Measurements from ENCODE around the gene SPSB3.
A peak's percentile ranks its signal among the peaks of the same experiment; 100 is the strongest.

SPSB3 gene

DNA sequence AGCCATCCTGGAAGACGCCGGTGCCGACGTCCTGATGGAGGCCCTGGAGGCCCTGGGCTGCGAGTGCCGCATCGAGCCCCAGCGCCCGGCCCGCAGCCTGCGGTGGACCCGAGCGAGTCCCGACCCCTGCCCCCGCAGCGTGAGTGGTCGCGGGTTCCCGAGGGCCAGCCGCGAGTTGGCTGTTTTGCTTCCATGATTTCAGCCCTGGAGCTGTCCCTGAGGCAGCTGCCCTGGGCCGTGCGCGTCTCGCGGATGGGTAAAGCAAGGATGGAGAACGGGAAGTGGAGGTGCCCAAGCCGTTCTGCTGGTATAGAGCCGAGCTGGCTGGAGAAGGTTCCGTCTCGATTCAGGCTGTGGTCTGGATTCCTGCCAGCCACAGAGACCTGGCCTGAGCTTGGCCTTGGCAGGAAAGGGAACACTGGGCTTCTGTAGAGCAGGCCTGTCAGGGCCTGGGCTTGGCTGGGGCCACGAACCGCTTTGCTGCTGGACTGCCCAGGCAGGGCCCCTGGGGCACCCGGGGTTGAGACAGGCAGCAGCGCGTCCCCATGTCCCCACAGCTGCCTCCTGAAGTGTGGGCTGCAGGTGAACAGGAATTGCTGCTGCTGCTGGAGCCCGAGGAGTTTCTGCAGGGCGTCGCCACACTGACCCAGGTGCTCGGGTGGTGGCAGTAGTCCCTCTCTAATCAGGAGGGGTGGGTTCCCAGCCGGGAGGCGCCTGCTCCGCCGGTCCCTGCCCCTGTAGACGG lies 8.5 kb downstream of the SPSB3 start:
- no peak for DNase-seq

DNA sequence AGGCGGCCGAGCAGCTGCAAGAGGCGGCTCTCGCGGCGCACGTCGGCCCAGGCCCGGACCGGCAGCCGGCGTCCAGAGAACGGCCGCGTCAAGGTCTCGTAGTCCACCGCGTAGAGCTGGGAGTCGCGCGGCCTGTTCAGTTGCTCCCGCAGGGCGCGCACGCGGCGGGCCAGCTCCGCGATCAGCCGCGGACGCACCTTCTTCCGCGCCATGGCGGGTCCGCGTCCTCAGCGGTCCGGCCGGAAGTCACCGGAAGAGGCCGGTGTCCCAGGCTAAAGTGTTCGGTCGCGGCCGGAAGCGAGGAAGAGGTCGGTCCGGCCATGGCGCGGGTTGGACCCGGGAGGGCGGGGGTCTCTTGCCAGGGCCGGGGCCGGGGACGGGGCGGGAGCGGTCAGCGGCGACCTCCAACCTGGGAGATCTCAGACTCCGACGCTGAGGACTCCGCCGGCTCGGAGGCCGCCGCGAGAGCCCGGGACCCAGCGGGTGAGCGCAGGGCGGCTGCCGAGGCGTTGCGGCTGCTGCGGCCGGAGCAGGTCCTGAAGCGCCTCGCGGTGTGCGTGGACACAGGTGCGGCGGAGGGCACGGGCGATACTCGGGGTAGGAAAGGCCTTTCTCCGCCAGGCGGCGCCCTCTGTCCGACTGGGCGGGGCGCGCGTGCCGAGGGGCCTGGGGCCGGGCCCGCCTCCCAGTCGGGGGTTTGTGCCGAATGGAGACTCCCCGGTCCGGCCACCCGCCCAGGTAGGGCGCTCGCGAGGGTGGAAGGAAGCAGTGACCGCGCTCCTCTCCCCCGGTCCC lies 9.3 kb downstream of the SPSB3 start, which contains the start of gene MRPS34:
Gene MRPS34, minus strand, starts transcription at position 227 of the 795 bp plus-strand sequence. Its CDS starts 15 bp downstream, at position 212.
- DNase-seq: peak; percentile 86

DNA sequence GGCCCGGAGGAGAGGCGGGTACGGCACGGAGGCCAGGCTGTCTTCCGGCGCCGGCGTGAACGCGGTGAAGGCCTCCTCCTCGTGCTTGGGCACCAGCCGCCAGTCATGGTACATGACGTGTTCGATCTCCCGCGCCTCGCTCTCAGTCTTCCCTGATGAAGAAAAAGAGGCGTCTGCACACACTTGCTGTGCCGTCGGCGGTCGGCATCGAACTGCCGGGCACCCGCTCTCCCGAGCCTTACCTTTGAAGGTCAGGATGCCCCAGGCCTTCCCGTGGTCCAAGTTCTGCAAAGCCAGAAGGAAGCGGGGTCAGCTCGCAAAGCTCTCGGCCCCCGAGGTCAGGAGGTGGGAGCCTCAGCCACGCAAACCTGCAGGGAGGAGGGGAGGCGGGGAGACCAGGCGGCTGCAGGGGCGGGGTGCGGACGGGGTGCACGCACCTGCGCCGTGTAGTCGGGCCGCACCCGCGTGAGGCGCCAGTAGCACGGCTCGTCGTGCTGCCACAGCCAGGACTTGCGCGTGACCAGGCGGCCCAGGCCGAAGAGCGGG lies 9.9 kb downstream of the SPSB3 start, which contains the start of gene EME2:
Gene EME2, plus strand, starts transcription at position 449 of the 546 bp plus-strand sequence. CDS start 418 bp downstream, outside the sequence.
- DNase-seq: peak; percentile 61

DNA sequence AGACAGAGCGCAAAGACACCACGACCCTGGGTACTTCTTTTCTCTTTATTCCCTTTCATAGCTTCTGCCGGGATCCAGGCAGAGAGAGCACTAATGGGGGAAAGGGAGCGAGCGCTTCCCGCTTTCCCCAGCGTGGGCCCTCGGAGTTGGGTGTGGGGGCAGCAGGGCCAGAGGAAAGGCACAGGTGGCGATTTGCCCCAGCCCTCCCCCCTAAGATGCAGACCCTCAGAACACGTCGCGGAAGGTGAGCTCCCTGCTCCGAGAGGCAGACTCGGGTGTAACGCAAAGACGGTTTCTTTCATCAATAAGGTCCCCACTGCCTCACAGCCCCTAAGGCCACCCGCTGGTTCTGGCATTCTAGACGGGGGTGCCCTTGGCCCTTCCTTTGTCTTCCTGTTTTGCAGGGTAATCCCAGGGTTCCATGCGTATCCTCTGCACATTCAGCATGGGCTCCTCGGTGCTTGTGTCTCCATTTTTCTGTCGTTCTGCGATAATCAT lies 10.5 kb downstream of the SPSB3 start:
- no peak for DNase-seq

DNA sequence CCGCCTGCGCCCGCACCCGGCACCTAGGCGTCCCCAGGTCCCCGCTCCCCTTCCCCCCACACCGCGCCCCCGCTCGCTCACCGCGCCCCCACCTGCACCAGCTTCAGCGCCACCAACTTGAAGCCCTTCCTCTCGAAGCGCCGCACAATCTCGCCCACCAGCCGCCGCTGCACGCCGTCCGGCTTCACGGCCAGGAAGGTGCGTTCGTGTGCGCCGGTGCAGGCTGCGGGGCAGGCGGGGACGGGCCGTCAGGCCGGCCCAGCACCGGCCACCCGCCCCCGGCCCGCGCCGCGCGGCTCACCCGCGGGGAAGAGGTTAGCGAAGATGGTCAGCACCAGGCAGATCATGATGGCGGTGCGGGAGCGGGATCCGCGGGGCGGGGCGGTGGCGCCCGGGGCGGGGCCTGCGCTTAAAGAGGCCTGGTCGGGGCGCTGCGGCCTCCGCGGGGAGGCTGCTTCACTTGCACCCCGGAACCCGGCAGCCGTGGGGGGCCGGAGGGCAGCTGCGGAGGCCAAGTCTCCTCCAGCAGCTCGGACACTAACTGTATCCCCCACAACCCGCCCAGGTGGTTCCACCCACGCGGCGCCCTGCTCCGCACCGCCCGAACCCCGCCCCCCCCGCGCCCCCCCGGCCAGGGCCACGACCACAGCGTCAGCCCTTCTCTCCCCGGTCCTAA lies 11.0 kb downstream of the SPSB3 start, which contains the start of gene NME3:
Gene NME3, minus strand, starts transcription at position 356 of the 676 bp plus-strand sequence. Its CDS starts 9 bp downstream, at position 347.
- peak; percentile 86 for DNase-seq

DNA sequence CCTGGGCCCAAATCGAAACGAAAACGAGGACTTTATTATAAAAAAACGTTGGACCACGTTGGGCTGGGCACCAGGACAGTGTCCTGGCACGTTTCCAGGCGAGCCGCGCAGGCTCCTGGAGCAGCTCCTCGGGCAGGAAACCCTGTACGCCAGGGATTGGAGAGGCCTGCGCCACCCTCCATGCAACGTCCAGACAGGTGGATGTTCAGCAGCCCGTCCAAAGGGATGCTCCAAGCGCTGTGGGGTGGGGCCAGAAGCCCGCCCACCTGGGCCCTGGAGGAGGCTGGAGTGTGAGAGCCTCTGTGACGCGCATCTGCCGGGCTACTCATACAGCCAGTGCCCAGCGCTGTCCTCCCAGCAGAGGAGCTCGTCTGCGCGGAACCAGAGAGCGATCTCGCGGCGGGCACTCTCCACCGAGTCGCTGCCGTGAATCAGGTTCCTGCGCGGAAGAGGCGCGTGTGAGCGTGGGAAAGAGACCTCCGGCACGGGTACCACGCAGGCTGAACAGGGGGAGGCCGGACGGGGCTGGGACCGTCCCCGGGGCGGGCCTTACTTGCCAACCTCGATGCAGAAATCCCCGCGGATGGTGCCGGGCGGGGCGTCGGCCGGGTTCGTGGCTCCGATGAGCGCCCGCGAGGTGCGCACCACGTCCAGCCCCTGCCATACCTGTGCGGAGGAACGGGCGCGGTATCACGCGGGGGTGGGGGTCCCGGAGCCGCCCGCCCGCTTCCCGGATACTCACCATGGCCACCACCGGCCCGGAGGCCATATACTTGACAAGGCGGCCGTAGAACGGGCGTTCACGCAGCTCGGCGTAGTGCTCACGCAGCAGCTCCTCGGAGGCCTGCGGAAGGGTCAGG lies 11.8 kb downstream of the SPSB3 start:
- peak; percentile 64 for DNase-seq

DNA sequence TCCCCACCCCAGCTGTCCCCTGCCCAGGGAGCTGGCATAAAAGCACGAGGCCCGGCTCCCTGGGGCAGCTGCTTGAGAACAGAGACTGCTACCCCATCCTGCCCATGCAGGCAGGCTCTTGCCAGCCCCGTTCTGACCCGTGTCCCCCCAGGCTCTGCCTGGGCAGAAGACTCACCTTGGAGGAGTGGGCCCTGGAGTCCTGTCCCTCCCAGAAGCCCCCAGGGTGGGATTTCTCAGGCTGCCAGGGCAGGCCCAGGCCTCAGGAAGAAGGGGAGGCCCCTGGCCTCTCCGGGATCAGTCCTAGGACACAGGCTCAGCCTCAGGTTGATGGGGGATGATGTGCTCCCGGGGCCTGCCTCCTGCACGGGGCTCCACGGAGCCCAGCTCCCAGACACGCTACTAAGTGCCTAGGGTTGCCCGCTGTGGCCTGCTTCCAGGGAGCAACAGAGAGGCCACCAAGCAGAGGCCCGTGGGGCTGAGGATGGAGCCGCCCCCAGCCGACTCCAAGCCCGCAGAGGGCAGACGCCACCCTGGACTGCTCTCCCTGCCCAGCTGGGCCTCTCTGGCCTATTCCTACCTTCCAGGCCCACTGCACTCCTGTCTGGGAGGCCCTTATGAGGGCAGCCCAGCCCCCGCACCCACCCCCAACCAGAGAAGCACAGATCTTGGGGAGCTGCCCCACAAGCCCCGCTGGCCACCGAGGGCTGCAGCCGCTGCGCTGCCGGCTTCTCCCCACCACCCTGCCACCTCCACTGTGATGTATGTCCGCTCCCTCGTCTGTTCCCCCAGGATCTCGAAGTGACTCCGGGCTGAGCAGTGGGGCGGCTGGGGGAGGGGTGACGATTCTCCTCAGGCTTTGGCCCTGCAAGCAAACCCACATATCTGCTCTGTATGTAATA lies 12.7 kb downstream of the SPSB3 start:
- no peak for DNase-seq

DNA sequence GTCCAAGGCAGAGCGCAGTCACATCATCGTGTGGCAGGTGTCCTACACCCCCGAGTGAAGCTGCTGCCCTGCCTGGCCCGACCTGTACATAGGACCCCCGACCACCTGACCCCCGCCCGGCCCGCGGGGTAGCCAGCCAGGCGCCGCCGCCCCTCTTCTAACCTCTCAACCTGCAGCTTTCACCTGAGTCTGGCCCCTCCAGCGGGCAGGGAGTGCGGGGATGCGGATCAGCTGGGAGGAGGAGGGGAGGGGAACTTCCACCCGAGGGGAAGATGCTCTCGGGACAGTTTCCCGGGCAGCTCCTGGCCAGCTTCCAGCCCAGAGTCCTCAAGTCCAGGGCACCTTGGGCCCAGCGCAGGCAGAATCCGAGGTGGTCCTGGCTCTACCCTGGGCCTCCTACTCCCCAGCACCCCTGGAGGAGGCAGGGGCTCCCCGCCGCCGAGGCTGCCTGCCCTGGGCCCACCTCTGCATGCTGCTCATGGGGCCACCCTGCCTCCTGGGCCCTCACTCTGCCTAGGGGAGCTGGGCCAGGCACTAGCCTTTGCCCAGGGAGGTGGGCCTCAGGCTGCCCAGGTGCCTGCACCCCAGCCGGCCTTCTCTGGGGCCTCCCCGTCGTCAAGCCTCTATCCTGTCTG lies 13.5 kb downstream of the SPSB3 start:
- DNase-seq: no peak

DNA sequence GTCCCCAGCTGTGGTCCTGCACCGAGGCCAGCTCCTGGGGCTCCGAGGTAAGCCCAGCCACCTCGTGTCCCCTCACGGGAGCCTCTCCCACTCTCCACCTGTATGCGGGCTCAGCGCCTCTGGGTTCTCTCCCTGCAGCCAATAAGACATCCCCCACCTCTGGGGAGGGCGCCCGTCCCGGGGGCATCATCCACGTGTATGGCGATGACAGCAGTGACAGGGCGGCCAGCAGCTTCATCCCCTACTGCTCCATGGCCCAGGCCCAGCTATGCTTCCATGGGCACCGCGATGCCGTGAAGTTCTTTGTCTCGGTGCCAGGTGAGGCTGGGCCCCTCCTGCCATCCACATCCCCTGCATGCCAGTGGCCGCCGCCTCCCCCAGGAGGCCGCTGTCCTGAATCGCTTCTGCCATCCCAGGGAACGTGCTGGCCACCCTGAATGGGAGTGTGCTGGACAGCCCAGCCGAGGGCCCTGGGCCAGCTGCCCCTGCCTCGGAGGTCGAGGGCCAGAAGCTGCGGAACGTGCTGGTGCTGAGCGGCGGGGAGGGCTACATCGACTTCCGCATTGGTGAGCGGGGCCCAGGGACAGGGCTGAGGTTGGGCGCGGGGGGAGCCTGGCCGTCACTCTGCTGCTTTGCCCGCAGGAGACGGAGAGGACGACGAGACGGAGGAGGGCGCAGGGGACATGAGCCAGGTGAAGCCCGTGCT lies 14.2 kb downstream of the SPSB3 start:
- no peak for DNase-seq

DNA sequence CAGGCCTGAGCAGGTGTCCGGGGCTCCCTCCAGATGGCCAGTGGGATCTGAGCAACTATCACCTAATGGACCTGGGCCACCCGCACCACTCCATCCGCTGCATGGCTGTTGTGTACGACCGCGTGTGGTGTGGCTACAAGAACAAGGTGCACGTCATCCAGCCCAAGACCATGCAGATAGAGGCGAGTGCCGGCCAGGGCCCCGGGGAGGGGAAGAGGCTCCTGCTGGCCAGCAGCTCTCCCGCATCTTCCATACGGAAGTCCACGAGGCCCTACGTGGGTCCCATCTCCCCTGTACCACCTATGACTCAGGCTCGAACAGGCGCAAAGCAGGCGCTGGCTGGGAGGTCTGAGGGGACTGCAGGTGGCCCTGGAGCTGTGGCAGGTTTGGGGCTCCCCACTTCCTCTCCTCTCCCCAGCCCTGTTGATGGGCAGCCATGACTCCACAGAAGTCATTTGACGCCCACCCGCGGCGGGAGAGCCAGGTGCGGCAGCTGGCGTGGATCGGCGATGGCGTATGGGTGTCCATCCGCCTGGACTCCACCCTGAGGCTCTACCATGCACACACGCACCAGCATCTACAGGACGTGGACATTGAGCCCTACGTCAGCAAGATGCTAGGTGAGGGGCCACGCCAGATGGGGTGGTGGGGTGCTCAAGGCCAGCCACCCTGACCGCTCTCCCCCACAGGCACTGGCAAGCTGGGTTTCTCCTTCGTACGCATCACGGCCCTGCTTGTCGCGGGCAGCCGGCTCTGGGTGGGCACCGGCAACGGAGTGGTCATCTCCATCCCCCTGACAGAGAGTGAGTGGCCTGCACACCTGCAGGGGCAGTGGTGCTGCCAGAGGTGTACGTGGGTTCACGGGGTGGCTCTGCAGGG lies 15.0 kb downstream of the SPSB3 start:
- DNase-seq: no peak

DNA sequence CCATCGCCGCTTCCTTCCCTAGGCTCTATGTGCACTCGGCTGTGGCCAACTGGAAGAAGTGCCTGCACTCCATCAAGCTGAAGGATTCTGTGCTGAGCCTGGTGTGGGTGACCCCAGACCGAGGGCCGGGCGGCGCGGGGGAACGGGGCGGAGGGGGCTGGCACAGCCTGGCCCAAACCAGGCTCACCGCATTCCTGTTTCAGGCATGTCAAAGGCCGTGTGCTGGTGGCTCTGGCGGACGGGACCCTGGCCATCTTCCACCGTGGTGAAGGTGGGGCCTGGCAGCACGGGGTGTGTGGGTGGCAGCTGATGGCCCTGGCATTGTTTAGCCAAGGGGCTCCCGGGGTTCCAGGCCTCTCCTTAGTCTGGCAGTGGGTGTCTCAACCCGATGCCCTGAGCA lies 15.7 kb downstream of the SPSB3 start:
- DNase-seq: no peak

DNA sequence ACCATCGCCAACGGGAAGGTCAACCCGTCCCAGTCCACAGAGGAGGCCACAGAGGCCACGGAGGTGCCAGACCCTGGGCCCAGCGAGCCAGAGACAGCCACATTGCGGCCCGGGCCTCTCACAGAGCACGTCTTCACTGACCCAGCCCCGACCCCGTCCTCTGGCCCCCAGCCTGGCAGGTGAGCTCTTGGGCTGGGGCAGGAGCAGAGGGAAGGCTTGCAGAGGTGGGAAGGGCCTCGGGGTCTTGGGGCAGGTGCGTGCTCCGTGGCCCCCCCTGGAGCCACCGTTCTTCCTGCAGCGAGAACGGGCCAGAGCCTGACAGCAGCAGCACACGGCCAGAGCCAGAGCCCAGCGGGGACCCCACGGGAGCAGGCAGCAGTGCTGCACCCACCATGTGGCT lies 16.1 kb downstream of the SPSB3 start:
- no peak for DNase-seq

DNA sequence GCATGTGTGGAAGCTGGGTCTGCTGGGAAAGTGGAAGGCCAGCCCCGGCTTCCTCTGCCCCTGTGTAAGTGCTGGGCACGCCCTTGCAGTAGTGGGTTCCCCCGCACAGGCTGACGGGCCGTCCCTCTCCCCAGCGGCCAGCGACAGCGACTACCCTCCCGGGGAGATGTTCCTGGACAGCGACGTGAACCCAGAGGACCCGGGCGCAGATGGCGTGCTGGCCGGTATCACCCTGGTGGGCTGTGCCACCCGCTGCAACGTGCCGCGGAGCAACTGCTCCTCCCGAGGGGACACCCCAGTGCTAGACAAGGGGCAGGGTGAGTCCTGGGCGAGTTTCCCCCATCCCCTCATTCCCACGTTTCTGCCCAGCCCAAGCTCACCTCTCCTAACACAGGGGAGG lies 16.5 kb downstream of the SPSB3 start:
- no peak for DNase-seq

DNA sequence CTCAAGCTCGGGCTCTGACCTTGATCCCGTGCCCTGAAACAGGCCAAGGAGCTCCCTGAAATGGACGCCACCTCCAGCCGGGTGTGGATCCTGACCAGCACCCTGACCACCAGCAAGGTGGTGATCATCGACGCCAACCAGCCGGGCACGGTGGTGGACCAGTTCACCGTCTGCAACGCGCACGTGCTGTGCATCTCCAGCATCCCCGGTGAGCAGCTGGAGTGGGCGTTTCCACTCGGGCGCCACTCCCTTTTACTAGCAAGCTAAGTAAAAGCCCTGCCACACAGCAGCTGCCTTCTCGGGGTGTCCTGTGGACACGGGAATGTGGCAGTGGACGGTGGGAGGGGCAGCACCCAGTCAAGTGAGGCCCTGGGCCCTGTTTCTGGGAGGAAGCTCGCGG lies 17.4 kb downstream of the SPSB3 start:
- DNase-seq: no peak

DNA sequence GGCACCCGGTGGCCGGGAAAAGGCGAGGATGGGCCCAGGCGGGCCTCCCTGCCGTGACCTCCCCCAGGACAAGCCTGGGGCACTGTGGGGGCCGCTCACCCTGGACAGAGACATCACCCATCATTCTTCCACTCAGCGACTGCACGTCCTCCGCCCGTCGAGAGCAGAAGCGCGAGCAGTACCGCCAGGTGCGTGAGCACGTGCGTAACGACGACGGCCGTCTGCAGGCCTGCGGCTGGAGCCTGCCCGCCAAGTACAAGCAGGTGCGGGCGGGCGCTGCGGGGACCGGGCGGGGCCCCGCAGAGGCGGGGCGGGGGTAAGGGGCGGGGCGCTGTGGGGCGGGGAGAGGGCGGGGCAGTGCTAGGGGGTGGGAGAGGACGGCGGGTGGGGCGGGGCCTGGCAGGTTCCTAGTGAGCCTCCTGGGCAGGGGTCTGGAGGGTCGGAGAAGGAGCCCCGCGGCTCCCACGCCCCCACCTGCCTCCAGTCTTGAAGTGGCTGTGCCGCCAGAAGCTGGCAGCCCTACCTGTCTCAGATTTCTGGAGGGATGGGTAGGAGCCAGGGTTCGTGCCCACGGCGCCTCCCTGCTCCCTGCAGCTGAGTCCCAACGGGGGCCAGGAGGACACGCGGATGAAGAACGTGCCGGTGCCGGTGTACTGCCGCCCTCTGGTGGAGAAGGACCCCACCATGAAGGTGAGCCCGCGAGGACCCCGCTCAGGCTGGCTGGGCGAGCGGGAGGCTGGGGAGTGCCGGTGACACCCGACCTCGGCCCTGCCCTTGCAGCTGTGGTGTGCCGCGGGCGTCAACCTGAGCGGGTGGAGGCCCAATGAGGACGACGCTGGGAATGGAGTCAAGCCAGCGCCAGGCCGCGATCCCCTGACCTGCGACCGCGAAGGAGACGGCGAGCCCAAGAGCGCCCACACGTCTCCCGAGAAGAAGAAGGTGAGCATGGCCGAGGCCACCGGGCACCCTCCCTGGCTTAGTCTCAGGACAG lies 18.6 kb downstream of the SPSB3 start:
- DNase-seq: no peak

DNA sequence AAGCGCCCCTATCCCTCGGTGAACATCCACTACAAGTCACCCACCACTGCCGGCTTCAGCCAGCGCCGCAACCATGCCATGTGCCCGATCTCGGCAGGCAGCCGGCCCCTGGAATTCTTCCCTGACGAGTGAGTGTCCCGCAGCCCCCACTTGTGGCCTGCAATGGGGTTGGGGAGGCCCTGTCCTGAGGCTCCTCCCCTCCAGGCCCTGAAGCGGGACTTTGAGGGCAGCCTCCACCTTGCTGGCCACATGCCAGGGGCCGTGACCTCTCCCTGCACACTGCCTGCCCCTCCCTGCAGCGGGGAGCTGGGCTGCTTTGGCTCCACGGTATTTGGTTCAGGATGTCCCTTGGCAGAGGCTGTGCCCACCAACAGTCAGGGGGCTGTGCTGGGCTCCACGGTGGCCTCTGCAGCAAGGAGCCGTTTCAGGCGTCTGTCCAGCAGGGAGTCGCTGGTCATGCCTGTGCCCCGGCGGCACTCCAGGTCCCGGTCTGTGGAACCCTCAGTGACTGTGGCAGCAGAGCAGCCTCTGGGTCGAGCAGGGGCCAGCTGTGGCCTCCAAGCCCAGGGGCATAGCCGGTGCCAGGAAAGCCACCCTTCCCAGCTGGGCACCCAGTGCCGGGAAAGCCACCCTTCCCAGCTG lies 19.4 kb downstream of the SPSB3 start:
- no peak for DNase-seq
